HepG2 (cell line): Measurements from ENCODE around the gene HECTD1.
A peak's percentile ranks its signal among the peaks of the same experiment; 100 is the strongest.

Experiments
- BHLHE40 ChIP-seq: IDR thresholded peaks from 2 replicates; pipeline ENCODE4 v1.6.1; 2011; ENCODE audit warnings: low read length, improper control_type of control experiment
- MLLT10 ChIP-seq: sonication (generic); formaldehyde crosslinking; IDR thresholded peaks from 2 replicates; pipeline ENCODE4 v1.4.0; 2020; ENCODE audit warnings: missing genetic modification reagents
- NFATC3 ChIP-seq: sonication (generic); formaldehyde crosslinking; IDR thresholded peaks from 2 replicates; pipeline ENCODE4 v1.5.1; 2020; ENCODE audit warnings: mild to moderate bottlenecking, missing genetic modification reagents
- ZNF235 ChIP-seq: sonication (generic); formaldehyde crosslinking; IDR thresholded peaks from 2 replicates; pipeline ENCODE4 v1.8.1; 2023; ENCODE audit warnings: mild to moderate bottlenecking, missing genetic modification reagents, borderline replicate concordance
- TF ChIP-seq, protein P1 (sequence below): IDR thresholded peaks from 2 replicates; pipeline ENCODE4 v1.6.1; 2012; ENCODE audit warnings: low read length, improper control_type of control experiment
- TF ChIP-seq, protein P2 (sequence below): sonication (generic); formaldehyde crosslinking; IDR thresholded peaks from 2 replicates; pipeline ENCODE4 v1.5.0; 2020; ENCODE audit warnings: mild to moderate bottlenecking, missing genetic modification reagents

DNA sequence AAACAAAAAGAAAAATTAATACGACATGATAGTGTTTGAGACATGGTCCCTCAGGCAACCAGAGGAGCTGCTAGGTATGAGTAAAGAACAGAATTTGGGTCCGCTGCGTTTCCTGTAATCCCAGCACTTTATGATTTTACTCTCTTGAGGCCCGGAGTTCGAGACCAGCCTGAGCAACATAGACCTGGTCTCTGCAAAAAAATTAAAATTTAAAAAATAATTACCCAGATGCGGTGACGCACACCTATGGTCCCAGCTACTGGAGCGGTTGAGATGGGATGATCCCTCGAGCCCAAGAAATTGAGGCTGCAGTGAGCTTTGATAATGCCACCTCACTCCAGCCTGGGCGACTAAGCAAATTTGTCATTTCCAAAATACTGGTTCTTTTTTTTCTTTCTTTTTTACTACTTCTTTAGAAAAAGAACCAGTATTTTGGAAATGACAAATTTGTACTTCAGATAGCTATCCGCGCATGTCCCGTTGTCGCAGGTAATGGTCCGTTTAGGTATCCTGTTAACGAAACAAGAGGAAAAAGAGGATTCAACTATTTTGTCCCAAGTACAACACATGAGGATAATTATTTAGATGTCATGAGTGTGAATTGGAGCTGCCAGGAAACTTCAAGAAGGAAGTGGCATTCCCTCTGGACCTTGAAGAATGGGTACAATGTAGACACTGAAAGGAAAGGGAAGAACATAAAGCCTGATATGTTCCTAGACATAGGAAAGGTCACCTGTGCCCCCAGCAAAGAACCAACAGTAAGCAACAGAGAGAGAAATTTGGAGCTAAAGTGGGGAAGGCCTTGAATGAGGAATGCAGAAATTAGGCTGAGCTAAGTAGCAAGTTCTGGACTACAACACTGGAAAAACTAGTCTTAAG lies 1.2 kb upstream of the HECTD1 start:
- TF ChIP-seq, protein P1, sequence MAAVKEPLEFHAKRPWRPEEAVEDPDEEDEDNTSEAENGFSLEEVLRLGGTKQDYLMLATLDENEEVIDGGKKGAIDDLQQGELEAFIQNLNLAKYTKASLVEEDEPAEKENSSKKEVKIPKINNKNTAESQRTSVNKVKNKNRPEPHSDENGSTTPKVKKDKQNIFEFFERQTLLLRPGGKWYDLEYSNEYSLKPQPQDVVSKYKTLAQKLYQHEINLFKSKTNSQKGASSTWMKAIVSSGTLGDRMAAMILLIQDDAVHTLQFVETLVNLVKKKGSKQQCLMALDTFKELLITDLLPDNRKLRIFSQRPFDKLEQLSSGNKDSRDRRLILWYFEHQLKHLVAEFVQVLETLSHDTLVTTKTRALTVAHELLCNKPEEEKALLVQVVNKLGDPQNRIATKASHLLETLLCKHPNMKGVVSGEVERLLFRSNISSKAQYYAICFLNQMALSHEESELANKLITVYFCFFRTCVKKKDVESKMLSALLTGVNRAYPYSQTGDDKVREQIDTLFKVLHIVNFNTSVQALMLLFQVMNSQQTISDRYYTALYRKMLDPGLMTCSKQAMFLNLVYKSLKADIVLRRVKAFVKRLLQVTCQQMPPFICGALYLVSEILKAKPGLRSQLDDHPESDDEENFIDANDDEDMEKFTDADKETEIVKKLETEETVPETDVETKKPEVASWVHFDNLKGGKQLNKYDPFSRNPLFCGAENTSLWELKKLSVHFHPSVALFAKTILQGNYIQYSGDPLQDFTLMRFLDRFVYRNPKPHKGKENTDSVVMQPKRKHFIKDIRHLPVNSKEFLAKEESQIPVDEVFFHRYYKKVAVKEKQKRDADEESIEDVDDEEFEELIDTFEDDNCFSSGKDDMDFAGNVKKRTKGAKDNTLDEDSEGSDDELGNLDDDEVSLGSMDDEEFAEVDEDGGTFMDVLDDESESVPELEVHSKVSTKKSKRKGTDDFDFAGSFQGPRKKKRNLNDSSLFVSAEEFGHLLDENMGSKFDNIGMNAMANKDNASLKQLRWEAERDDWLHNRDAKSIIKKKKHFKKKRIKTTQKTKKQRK = no peak
- TF ChIP-seq, protein P2, sequence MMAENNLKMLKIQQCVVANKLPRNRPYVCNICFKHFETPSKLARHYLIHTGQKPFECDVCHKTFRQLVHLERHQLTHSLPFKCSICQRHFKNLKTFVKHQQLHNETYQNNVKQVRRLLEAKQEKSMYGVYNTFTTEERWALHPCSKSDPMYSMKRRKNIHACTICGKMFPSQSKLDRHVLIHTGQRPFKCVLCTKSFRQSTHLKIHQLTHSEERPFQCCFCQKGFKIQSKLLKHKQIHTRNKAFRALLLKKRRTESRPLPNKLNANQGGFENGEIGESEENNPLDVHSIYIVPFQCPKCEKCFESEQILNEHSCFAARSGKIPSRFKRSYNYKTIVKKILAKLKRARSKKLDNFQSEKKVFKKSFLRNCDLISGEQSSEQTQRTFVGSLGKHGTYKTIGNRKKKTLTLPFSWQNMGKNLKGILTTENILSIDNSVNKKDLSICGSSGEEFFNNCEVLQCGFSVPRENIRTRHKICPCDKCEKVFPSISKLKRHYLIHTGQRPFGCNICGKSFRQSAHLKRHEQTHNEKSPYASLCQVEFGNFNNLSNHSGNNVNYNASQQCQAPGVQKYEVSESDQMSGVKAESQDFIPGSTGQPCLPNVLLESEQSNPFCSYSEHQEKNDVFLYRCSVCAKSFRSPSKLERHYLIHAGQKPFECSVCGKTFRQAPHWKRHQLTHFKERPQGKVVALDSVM = no peak
- TF ChIP-seq ZNF235 (no peak), MLLT10 (0 out of 2 replicates have a peak, but pooled peaks have one; percentile 4), BHLHE40 (no peak), NFATC3 (CRISPR knock-in tag) (no peak)
